ENCODE measurements around the gene RHOG. TPM values are rescaled to one million over a fixed set of nuclear protein-coding genes. Genes with fewer than 3 reads are reported as not detected.
"Not testable (repeated sequence)": the region's sequence is repeated elsewhere in the genome, so short reads cannot be mapped to it uniquely, and the experiment has no call there.

Gene RHOG
- total RNA-seq, 1 donor from 2014 or later: 43.8 TPM

GRCh38 chr11:3867209-3868091 is 26.7 kb upstream of the RHOG start:
- H3K4me3 ChIP-seq (ENCODE audit: low read depth, low read length): no peak overlapping the region
- TF ChIP-seq CTCF (conservative IDR thresholded peaks at IDR 0.05; ENCODE audit: low read depth, low read length): no peak
- DNase-seq (ENCODE audit: low read depth): no peak

DNA sequence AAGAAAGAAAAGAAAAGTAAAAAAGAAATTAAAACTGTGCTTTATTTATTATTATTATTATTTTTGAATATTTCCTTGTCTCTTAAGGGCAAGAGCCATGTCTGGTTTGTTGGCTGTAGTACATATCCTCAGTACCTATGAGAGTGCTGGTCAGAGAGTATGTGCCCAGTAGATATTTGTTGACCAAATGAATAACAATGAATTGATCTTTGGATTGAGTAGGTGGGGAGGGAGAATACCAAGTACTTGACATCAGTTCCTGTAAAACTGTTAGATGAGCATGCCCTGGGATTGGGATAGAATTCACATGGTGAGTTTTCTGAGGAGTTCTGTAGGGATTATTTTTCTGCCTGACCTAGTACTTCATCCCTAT is 26.1 kb upstream of the RHOG start:
- H3K4me3 ChIP-seq (ENCODE audit: low read depth, low read length): no peak overlapping the region
- DNase-seq (ENCODE audit: low read depth): no peak
- no peak for TF ChIP-seq CTCF (conservative IDR thresholded peaks at IDR 0.05; ENCODE audit: low read depth, low read length)

DNA sequence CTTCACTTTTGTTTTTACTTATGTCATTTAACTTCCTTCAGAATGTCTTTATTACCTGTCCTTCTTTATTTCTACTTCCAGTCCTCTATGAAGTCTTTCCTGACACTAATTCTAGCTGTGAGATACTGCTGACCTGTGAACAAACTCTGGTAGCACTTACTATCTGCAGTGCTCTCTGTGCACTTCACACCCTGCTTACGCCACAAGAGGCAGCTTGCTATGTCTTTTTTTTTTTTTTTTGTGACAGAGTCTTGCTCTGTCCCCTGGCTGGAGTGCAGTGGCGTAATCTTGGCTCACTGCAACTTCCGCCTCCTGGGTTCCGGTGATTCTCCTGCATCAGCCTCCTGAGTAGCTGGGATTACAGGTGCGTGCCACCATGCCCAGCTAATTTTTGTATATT is 25.4 kb upstream of the RHOG start:
- H3K4me3 ChIP-seq (ENCODE audit: low read depth, low read length): no peak overlapping the region
- no peak for TF ChIP-seq CTCF (conservative IDR thresholded peaks at IDR 0.05; ENCODE audit: low read depth, low read length)
- no peak for DNase-seq (ENCODE audit: low read depth)

DNA sequence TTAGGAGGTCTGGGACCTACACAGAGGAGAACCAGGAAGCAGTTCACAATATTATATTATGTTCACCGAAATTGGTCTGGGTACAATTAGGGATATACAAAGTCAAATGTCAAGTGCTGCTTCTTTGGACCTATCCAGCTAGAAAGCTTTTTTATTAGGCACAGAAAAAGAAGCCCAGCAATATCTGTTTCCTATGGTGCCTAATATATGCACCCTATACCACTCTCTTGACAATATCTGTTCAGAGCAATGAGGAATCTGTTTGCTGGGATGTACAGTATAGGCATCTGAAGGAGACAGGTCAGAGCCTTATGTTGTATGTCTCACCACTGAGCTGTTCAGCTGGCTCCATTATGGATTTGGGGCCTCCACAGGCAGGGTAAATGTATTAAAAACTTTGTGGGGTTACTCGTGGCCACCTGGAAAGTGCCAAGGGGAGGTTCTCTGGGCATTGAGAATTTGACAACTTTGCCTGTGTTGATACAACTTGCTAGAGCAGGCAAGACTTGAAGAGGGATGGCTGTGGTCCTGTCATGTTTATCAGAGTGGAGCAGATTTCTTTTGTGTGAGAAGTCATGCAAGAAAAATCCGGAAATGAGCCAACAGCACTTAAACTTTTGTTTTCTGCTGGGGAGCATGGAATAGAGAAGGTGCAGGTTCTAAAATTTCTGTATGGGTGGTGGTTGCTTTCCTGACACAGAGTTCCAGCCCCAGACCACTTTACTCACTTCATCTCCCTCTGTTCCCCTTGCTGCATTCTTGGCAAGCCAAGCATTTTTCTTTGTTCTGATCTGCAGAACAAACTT is 24.8 kb upstream of the RHOG start:
- no peak for TF ChIP-seq CTCF (conservative IDR thresholded peaks at IDR 0.05; ENCODE audit: low read depth, low read length)
- DNase-seq (ENCODE audit: low read depth): no peak
- no peak overlapping the region for H3K4me3 ChIP-seq (ENCODE audit: low read depth, low read length)

DNA sequence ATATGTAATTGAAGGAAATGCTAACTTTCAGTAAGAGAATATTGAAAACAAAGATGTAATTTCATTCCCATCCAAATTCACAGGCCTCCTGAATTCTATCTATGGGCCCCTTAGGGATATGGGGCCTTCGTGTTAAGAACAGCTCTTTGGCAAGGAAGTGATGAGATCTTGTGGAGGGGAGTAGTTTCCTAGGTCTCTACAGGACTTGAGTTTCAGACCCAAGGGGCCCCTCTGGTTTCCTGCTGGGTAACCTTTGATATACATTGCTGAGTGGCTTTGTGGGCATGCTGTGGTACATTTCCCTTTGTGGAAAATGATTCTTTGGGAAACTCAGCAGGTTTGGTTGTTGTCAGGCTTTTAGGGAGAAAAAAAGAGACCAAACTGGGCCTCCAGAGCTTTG is 20.9 kb upstream of the RHOG start:
- no peak for DNase-seq (ENCODE audit: low read depth)
- H3K4me3 ChIP-seq (ENCODE audit: low read depth, low read length): no peak overlapping the region
- no peak for TF ChIP-seq CTCF (conservative IDR thresholded peaks at IDR 0.05; ENCODE audit: low read depth, low read length)

- not testable (repeated sequence) for DNase-seq (ENCODE audit: low read depth); H3K4me3 ChIP-seq (ENCODE audit: low read depth, low read length)
Observed at GRCh38 chr11:3860898-3861393, 20.2 kb upstream of the RHOG start.

- no peak for DNase-seq (ENCODE audit: low read depth)
- no peak overlapping the region for H3K4me3 ChIP-seq (ENCODE audit: low read depth, low read length)
- TF ChIP-seq CTCF (conservative IDR thresholded peaks at IDR 0.05; ENCODE audit: low read depth, low read length): no peak
Observed at GRCh38 chr11:3860375-3860774, 19.6 kb upstream of the RHOG start.
